Neutrophil (primary cell): ENCODE data around the gene ACTL9.

ENCODE experiments used
- H3K27ac ChIP-seq: fragments of 200-600 bp; sonication (generic); 2 replicates; pipeline ENCODE4 v1.5.1; 2016; ENCODE audit warnings: mild to moderate bottlenecking, moderate library complexity
- H3K27me3 ChIP-seq: fragments of 200-600 bp; sonication (generic); 2 replicates; pipeline ENCODE4 v1.6.0; 2016; ENCODE audit warnings: mild to moderate bottlenecking
- H3K36me3 ChIP-seq: fragments of 200-600 bp; sonication (generic); 2 replicates; pipeline ENCODE4 v1.5.1; 2017
- H3K4me1 ChIP-seq, 2 experiments: fragments of 200-600 bp in 1 of 2; sonication (generic) in 1 of 2; 1 replicate in 1 of 2; 2 replicates in 1 of 2; pipeline versions ENCODE4 v1.5.1 to v1.6.1; 2013 to 2016; ENCODE audit warnings: low read depth in 1 of 2, low read length in 1 of 2, mild to moderate bottlenecking in 1 of 2, moderate library complexity in 1 of 2; ENCODE audit not compliant: control insufficient read depth in 1 of 2, insufficient read depth in 1 of 2
- H3K4me3 ChIP-seq, 2 experiments: fragments of 200-600 bp in 1 of 2; sonication (generic) in 1 of 2; 1 replicate in 1 of 2; 2 replicates in 1 of 2; pipeline ENCODE4 v1.5.1; 2013 to 2016; ENCODE audit warnings: low read depth in 1 of 2, low read length in 1 of 2, mild to moderate bottlenecking in 1 of 2, moderate library complexity in 1 of 2
- H3K9me3 ChIP-seq: fragments of 200-600 bp; sonication (generic); 2 replicates; pipeline ENCODE4 v1.5.1; 2016
- TF ChIP-seq, protein P1 (sequence below): fragments of 200-600 bp; sonication (generic); IDR thresholded peaks from 2 replicates; pipeline ENCODE4 v1.5.1; 2016; ENCODE audit warnings: antibody characterized with exemption

ACTL9 gene

DNA sequence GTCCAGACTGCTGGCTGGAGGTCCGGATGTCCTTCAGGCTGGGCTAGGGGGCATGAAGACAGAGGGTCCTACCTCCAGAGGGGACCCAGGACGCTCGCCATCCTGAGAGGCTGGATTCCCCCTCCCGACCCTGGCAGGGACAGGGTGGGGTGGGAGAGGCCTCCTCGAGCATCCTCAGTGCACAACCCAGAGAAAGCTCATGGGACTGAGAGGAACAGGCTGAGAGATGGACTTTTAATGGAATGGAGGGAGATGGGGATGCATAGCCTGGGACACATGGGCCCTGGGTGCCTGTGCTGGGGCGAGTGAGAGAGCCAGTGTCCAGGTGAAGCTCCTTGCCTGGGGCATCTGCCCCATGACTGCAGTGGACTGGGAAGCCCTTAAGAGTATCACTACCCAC, 3.1 kb downstream of the ACTL9 start:
- H3K36me3 ChIP-seq: no peaks in the 10 kb centered on the region
- no peaks in the 10 kb centered on the region for H3K4me1 ChIP-seq
- TF ChIP-seq, protein P1, sequence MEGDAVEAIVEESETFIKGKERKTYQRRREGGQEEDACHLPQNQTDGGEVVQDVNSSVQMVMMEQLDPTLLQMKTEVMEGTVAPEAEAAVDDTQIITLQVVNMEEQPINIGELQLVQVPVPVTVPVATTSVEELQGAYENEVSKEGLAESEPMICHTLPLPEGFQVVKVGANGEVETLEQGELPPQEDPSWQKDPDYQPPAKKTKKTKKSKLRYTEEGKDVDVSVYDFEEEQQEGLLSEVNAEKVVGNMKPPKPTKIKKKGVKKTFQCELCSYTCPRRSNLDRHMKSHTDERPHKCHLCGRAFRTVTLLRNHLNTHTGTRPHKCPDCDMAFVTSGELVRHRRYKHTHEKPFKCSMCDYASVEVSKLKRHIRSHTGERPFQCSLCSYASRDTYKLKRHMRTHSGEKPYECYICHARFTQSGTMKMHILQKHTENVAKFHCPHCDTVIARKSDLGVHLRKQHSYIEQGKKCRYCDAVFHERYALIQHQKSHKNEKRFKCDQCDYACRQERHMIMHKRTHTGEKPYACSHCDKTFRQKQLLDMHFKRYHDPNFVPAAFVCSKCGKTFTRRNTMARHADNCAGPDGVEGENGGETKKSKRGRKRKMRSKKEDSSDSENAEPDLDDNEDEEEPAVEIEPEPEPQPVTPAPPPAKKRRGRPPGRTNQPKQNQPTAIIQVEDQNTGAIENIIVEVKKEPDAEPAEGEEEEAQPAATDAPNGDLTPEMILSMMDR: no peak
- no peak overlapping the region for H3K27ac ChIP-seq
- H3K4me3 ChIP-seq: no peak overlapping the region
- H3K9me3 ChIP-seq: no peaks in the 10 kb centered on the region
- peaks cover 44% of the 10 kb centered on the region for H3K27me3 ChIP-seq

DNA sequence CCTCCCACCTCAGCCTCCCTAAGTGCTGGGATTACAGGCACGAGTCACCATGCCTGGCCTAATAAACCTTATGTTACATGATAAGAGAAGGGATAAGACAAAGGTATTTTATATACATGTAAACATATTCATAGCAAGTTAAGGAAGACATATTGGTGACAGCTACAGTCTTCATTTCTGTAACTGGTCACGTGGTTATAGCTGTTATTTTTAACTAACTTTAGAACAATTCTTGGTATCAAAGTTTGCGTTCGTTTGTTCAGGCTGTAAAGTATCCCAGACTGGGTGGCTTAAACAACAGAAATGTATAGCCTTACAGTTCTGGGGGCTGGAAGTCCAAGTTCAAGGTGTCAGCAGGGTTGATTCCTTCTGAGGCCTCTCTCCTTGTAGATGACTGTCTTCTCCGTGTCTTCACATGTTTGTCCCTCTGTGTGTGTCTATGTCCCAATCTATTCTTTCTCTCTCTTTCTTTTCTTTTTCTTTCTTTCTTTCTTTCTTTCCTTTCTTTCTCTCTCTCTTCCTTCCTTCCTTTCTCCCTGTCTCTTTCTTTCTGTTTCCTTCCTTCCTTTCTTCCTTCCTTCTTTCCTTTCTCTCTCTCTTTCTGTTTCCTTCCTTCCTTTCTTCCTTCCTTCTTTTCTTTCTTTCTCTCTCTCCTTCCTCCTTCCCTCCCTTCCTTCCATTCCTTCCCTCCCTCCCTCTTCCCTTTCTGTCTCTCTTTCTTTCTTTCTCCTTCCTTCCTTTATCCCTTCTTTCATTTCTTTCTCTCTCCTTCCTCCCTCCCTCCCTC, 7.6 kb downstream of the ACTL9 start:
- no peak overlapping the region for H3K4me3 ChIP-seq
- H3K27me3 ChIP-seq: peaks cover 17% of the 10 kb centered on the region
- no peak overlapping the region for H3K27ac ChIP-seq
- H3K36me3 ChIP-seq: no peaks in the 10 kb centered on the region
- TF ChIP-seq, protein P1: no peak
- no peaks in the 10 kb centered on the region for H3K4me1 ChIP-seq
- no peaks in the 10 kb centered on the region for H3K9me3 ChIP-seq

DNA sequence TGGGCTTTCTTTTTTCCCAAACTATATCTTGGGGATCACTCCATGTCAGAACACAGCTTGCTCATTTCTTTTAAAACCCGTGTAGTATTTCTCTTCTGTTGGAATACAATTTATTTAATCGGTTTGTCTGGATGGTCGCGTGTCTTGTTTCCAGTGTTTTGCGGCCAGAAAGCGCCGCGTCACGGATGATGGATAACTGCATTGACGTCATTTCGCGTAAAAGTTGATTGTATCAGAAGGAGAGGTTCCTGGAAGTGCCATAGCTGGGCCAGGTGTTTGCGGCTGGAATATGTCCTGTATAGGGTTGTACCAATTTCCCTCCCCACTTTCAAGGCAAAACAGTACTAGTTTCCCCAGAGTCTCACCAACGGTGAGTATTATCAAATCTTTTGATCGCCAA, 9.7 kb downstream of the ACTL9 start:
- Histone ChIP-seq H3K4me3 (no peak overlapping the region), H3K9me3 (no peaks in the 10 kb centered on the region), H3K4me1 (no peaks in the 10 kb centered on the region), H3K27me3 (peaks cover 22% of the 10 kb centered on the region), H3K36me3 (no peaks in the 10 kb centered on the region), H3K27ac (no peak overlapping the region)
- TF ChIP-seq, protein P1: no peak

DNA sequence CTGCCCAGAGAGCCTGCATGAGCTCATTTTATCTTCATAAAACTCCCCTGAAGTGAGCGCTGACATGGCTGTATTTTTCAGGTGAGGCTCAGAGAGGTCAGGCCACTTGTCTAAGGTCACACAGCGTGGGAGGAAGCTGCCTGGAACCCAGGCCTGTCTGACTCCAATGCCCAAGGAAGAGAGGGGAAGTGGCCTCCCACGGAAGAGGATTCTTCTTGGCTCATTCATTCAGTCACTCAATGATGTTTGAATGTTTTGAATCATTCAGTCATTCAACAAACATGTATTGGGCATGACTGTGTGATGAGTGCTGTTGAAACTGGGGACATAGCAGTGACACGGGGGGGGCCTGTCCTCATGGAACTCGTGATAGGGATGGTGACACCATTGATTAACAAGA, 12.0 kb downstream of the ACTL9 start:
- no peak overlapping the region for H3K27ac ChIP-seq
- peaks cover 14% of the 10 kb centered on the region for H3K27me3 ChIP-seq
- H3K36me3 ChIP-seq: no peaks in the 10 kb centered on the region
- no peak overlapping the region for H3K4me3 ChIP-seq
- H3K9me3 ChIP-seq: no peaks in the 10 kb centered on the region
- H3K4me1 ChIP-seq: no peaks in the 10 kb centered on the region
- TF ChIP-seq, protein P1: no peak

DNA sequence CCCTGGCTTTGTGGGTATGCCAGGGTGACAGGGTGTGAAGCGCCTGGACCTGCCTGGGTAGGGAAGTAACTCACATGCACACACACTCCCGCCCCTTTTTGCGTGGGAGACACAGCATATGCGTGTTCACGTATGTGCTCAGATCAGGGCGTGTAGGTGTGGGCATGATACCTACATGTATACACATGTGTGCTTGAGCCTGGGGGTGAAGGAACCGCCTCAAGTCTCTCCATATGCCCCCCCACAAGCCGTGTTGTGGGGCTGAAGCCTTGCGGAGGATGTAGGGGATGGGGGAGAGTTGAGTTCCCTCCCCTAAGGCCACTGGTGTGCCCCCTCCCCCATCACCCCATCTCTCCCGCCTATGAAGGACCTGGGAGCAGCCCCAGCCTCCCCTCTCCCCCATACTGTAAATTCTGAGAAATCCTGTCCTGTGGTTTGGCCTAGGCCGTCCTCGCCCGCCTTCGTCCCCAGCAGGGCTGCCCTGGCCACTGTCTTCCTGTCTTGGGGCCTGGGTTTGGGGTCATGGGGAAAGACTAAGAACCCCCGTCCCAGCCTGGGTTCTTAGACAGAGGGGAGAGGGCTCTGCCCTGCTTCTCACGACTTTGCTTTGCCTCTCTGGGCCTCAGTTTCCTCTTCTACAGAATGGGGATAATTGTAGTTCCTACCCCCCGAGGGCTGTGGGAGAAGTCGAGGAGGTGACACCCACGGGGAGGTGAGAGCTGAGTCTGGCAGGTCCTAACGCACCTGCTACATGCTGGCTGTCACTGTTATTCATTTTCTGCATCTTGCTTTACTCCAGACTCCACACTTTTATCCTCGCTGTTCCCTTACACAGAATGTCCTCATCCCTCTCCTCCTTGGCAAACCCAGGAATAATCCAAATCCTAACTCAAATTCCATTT, 14.3 kb downstream of the ACTL9 start:
- Histone ChIP-seq H3K4me1 (no peaks in the 10 kb centered on the region), H3K4me3 (no peak overlapping the region), H3K36me3 (no peaks in the 10 kb centered on the region), H3K9me3 (no peaks in the 10 kb centered on the region), H3K27ac (no peak overlapping the region), H3K27me3 (peaks cover 14% of the 10 kb centered on the region)
- TF ChIP-seq, protein P1: no peak
